Measurements from ENCODE around the gene RSPH6A.
"Not testable (repeated sequence)": the region's sequence is repeated elsewhere in the genome, so short reads cannot be mapped to it uniquely, and the experiment has no call there.

RSPH6A gene

DNA sequence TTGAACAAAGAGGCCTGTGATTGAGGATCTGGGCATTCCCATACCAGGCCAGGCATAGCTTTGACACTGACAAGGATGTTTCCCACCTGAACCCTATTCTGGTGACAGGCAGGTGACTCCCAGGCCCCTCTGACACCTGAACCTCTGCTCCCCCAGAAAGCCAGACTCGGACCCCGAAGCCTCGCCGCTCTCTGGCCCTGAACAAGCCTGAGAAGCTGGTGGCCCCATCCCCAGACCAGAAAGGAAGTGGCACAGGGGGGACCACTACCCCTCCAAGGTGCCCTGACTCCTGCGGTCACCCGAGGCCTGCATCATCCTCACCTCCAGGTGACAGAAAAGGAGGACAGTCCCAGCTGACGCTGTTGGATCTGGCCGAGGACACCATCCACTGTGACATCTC, 60.8 kb downstream of the RSPH6A start:
- Histone ChIP-seq H3K36me3 (ENCODE audit: low read length) (no peaks in the 10 kb centered on the region), H3K27me3 (ENCODE audit: low read length) (no peaks in the 10 kb centered on the region), H4K20me1 (ENCODE audit: low read depth, low read length) (no peaks in the 10 kb centered on the region), H3K79me2 (ENCODE audit: insufficient read depth, low read length) (no peaks in the 10 kb centered on the region), H2AFZ (ENCODE audit: low read depth, low read length, severe bottlenecking) (no peak overlapping the region), H3F3A (ENCODE audit: insufficient read depth) (no peaks in the 10 kb centered on the region), H3K9ac (ENCODE audit: low read length) (no peak overlapping the region), H3K27ac (ENCODE audit: low read depth, low read length) (no peak overlapping the region), H3K4me3 (ENCODE audit: insufficient read depth, low read length, poor library complexity, severe bottlenecking) (no peak overlapping the region), H3K9me2 (replicated peaks; ENCODE audit: insufficient read depth, low read length) (no peaks in the 10 kb centered on the region), H3K4me2 (ENCODE audit: low read depth, low read length, poor library complexity, severe bottlenecking) (no peak overlapping the region), H3K9me3 (ENCODE audit: insufficient read depth, low read length) (no peaks in the 10 kb centered on the region)
- no peak for TF ChIP-seq EZH2phosphoT487 (conservative IDR thresholded peaks at IDR 0.05; ENCODE audit: low read length)
- TF ChIP-seq, protein P1, sequence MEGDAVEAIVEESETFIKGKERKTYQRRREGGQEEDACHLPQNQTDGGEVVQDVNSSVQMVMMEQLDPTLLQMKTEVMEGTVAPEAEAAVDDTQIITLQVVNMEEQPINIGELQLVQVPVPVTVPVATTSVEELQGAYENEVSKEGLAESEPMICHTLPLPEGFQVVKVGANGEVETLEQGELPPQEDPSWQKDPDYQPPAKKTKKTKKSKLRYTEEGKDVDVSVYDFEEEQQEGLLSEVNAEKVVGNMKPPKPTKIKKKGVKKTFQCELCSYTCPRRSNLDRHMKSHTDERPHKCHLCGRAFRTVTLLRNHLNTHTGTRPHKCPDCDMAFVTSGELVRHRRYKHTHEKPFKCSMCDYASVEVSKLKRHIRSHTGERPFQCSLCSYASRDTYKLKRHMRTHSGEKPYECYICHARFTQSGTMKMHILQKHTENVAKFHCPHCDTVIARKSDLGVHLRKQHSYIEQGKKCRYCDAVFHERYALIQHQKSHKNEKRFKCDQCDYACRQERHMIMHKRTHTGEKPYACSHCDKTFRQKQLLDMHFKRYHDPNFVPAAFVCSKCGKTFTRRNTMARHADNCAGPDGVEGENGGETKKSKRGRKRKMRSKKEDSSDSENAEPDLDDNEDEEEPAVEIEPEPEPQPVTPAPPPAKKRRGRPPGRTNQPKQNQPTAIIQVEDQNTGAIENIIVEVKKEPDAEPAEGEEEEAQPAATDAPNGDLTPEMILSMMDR (IDR thresholded peaks at IDR 0.05; ENCODE audit: insufficient read depth, low read length, poor library complexity, severe bottlenecking) = no peak

DNA sequence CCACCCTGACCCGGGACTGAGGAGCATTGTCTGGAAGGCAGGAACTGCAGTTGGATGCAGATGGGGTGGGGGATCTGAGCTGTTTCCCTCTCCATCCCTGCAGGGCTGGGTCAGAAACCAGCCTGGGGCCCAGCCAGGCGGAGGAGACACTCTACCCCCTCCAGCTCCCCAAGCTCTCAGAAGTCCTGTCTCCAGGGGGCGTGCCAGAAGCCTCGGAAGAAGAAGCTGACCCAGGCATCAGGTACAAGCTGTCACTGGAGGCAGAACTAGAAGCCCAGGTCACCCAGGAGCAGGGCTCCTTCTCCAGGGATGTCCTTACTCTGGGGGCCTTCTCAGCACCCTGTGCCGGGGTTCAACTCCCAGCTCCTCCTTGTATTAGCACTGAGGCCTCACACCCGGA, 61.6 kb downstream of the RSPH6A start:
- Histone ChIP-seq H3K36me3 (ENCODE audit: low read length) (no peaks in the 10 kb centered on the region), H3K9me2 (replicated peaks; ENCODE audit: insufficient read depth, low read length) (no peaks in the 10 kb centered on the region), H3K4me3 (ENCODE audit: insufficient read depth, low read length, poor library complexity, severe bottlenecking) (no peak overlapping the region), H4K20me1 (ENCODE audit: low read depth, low read length) (no peaks in the 10 kb centered on the region), H3K27me3 (ENCODE audit: low read length) (no peaks in the 10 kb centered on the region), H3K9me3 (ENCODE audit: insufficient read depth, low read length) (no peaks in the 10 kb centered on the region), H3K27ac (ENCODE audit: low read depth, low read length) (no peak overlapping the region), H3K9ac (ENCODE audit: low read length) (no peak overlapping the region), H3K4me2 (ENCODE audit: low read depth, low read length, poor library complexity, severe bottlenecking) (no peak overlapping the region), H3K79me2 (ENCODE audit: insufficient read depth, low read length) (no peaks in the 10 kb centered on the region), H3F3A (ENCODE audit: insufficient read depth) (no peaks in the 10 kb centered on the region), H2AFZ (ENCODE audit: low read depth, low read length, severe bottlenecking) (no peak overlapping the region)
- no peak for TF ChIP-seq EZH2phosphoT487 (conservative IDR thresholded peaks at IDR 0.05; ENCODE audit: low read length)
- TF ChIP-seq, protein P1 (IDR thresholded peaks at IDR 0.05; ENCODE audit: insufficient read depth, low read length, poor library complexity, severe bottlenecking) = no peak

GRCh38 chr19:45752639-45753038, 62.5 kb downstream of the RSPH6A start:
- Histone ChIP-seq H3K9ac (ENCODE audit: low read length) (no peak overlapping the region), H3K4me2 (ENCODE audit: low read depth, low read length, poor library complexity, severe bottlenecking) (no peak overlapping the region), H3K79me2 (ENCODE audit: insufficient read depth, low read length) (no peaks in the 10 kb centered on the region), H3K9me3 (ENCODE audit: insufficient read depth, low read length) (no peaks in the 10 kb centered on the region), H3K27ac (ENCODE audit: low read depth, low read length) (no peak overlapping the region), H3K36me3 (ENCODE audit: low read length) (no peaks in the 10 kb centered on the region), H3K4me3 (ENCODE audit: insufficient read depth, low read length, poor library complexity, severe bottlenecking) (no peak overlapping the region), H3K27me3 (ENCODE audit: low read length) (no peaks in the 10 kb centered on the region), H3K9me2 (replicated peaks; ENCODE audit: insufficient read depth, low read length) (no peaks in the 10 kb centered on the region), H4K20me1 (ENCODE audit: low read depth, low read length) (no peaks in the 10 kb centered on the region), H3F3A (ENCODE audit: insufficient read depth) (no peaks in the 10 kb centered on the region), H2AFZ (ENCODE audit: low read depth, low read length, severe bottlenecking) (no peak overlapping the region)
- TF ChIP-seq, protein P1 (IDR thresholded peaks at IDR 0.05; ENCODE audit: insufficient read depth, low read length, poor library complexity, severe bottlenecking) = no peak
- no peak for TF ChIP-seq EZH2phosphoT487 (conservative IDR thresholded peaks at IDR 0.05; ENCODE audit: low read length)

DNA sequence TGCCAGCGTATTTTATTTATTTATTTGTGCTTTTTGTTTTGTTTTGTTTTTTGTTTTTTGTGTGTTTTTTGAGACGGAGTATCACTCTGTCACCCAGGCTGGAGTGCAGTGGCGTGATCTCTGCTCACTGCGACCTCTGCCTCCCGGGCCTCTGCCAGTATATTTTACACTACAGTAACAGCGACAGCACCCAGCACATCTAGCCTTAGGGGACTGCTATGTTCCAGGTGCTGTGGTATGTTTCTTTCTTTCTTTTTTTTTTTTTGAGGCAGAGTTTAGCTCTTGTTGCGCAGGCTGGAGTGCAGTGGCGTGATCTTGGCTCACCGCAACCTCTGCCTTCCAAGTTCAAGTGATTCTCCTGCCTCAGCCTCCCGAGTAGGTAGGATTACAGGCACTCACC, 63.6 kb downstream of the RSPH6A start:
- not testable (repeated sequence) for H3F3A ChIP-seq (ENCODE audit: insufficient read depth); H3K79me2 ChIP-seq (ENCODE audit: insufficient read depth, low read length); H3K27me3 ChIP-seq (ENCODE audit: low read length)

More for the DNA sequence above, 63.6 kb downstream of the RSPH6A start:
- H3K4me3 ChIP-seq (ENCODE audit: insufficient read depth, low read length, poor library complexity, severe bottlenecking); H3K36me3 ChIP-seq (ENCODE audit: low read length); H2AFZ ChIP-seq (ENCODE audit: low read depth, low read length, severe bottlenecking); H3K9me3 ChIP-seq (ENCODE audit: insufficient read depth, low read length); H3K4me2 ChIP-seq (ENCODE audit: low read depth, low read length, poor library complexity, severe bottlenecking); H3K9ac ChIP-seq (ENCODE audit: low read length); H3K9me2 ChIP-seq (replicated peaks; ENCODE audit: insufficient read depth, low read length); H3K27ac ChIP-seq (ENCODE audit: low read depth, low read length); H4K20me1 ChIP-seq (ENCODE audit: low read depth, low read length): not testable (repeated sequence)
